Liver (tissue), 2 donors: ENCODE data around the gene SELENOO.

ENCODE experiments used
- TF ChIP-seq, protein P1 (sequence below): fragments of 150-350 bp; IDR thresholded peaks from 2 replicates; pipeline ENCODE4 v1.5.1; 2017; ENCODE audit warnings: improper control_type of control experiment, low read depth, low read length; ENCODE audit not compliant: missing input control
- TF ChIP-seq, protein P2 (sequence below): IDR thresholded peaks from 2 replicates; pipeline ENCODE4 v1.6.1; 2016; ENCODE audit warnings: antibody characterized with exemption, mild to moderate bottlenecking
- donor health status: healthy.

DNA sequence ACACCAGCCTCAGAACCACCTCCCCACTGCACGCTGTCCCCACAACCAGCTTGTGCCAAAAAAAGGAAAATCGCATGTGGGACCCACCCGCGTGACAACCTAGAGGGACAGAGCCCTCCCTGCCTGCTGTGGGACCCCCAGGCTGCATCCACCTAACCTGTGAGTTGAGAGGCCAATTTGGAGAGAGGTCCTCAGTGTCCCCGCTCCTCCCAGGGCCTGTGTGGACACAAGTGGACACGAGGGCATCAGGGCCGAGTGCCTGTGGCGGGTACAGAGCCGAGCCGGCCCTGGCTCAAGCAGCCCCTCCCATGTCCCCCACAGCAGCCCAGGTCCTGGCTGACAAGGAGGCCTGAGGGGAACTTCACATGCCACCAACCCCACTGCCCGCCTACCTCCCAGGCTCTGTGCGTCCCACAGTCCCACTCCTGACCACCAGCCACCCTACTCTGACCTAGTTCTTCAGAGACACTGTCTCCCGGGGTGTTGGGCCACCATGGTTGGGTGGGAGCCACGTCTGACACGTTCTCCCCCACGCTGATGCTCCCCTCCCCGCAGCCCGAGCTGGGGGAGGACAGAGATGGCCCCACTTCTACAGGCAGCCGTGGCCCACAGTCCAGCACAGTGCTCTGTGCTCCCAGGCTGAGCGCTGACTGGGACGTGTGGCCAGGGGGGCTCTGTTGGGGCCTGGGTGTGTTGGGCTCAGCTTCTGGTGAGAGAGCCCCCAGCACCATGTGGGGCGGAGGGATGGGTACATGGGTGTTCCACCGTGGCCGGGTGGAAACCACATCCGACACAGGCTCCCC lies 19.2 kb downstream of the SELENOO start:
- TF ChIP-seq, protein P1, sequence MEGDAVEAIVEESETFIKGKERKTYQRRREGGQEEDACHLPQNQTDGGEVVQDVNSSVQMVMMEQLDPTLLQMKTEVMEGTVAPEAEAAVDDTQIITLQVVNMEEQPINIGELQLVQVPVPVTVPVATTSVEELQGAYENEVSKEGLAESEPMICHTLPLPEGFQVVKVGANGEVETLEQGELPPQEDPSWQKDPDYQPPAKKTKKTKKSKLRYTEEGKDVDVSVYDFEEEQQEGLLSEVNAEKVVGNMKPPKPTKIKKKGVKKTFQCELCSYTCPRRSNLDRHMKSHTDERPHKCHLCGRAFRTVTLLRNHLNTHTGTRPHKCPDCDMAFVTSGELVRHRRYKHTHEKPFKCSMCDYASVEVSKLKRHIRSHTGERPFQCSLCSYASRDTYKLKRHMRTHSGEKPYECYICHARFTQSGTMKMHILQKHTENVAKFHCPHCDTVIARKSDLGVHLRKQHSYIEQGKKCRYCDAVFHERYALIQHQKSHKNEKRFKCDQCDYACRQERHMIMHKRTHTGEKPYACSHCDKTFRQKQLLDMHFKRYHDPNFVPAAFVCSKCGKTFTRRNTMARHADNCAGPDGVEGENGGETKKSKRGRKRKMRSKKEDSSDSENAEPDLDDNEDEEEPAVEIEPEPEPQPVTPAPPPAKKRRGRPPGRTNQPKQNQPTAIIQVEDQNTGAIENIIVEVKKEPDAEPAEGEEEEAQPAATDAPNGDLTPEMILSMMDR = no peak
- TF ChIP-seq, protein P2, sequence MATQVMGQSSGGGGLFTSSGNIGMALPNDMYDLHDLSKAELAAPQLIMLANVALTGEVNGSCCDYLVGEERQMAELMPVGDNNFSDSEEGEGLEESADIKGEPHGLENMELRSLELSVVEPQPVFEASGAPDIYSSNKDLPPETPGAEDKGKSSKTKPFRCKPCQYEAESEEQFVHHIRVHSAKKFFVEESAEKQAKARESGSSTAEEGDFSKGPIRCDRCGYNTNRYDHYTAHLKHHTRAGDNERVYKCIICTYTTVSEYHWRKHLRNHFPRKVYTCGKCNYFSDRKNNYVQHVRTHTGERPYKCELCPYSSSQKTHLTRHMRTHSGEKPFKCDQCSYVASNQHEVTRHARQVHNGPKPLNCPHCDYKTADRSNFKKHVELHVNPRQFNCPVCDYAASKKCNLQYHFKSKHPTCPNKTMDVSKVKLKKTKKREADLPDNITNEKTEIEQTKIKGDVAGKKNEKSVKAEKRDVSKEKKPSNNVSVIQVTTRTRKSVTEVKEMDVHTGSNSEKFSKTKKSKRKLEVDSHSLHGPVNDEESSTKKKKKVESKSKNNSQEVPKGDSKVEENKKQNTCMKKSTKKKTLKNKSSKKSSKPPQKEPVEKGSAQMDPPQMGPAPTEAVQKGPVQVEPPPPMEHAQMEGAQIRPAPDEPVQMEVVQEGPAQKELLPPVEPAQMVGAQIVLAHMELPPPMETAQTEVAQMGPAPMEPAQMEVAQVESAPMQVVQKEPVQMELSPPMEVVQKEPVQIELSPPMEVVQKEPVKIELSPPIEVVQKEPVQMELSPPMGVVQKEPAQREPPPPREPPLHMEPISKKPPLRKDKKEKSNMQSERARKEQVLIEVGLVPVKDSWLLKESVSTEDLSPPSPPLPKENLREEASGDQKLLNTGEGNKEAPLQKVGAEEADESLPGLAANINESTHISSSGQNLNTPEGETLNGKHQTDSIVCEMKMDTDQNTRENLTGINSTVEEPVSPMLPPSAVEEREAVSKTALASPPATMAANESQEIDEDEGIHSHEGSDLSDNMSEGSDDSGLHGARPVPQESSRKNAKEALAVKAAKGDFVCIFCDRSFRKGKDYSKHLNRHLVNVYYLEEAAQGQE = no peak
